GM18858 (cell line): Measurements from ENCODE around the gene ADK.
A peak's percentile ranks its signal among the peaks of the same experiment; 100 is the strongest.

Experiments
- ATAC-seq: cut with Tn5 transposase; IDR thresholded peaks from one replicate; pipeline ENCODE4 v1.9.1; 2021; ENCODE audit not compliant: unreplicated experiment

Gene ADK

GRCh38 chr10:74643596-74643975 lies 492.6 kb downstream of the ADK start:
- ATAC-seq = no peak

GRCh38 chr10:74644738-74645137 lies 493.7 kb downstream of the ADK start:
- ATAC-seq = no peak

GRCh38 chr10:74645692-74646091 lies 494.7 kb downstream of the ADK start:
- no peak for ATAC-seq

- ATAC-seq = no peak
Measured at GRCh38 chr10:74650613-74651012, 499.6 kb downstream of the ADK start.

- no peak for ATAC-seq
Measured at GRCh38 chr10:74651565-74651964, 500.5 kb downstream of the ADK start.

GRCh38 chr10:74652664-74653063 lies 501.6 kb downstream of the ADK start:
- no peak for ATAC-seq

GRCh38 chr10:74658511-74658910 lies 507.5 kb downstream of the ADK start:
- no peak for ATAC-seq

GRCh38 chr10:74662635-74663034 lies 511.6 kb downstream of the ADK start:
- no peak for ATAC-seq

GRCh38 chr10:74669210-74669609 lies 518.2 kb downstream of the ADK start:
- ATAC-seq = no peak

GRCh38 chr10:74671716-74672115 lies 520.7 kb downstream of the ADK start:
- ATAC-seq = no peak

- ATAC-seq = no peak
Measured at GRCh38 chr10:74672430-74673165, 521.6 kb downstream of the ADK start.

GRCh38 chr10:74674927-74675326 lies 523.9 kb downstream of the ADK start:
- no peak for ATAC-seq

GRCh38 chr10:74675484-74675883 lies 524.5 kb downstream of the ADK start:
- no peak for ATAC-seq

GRCh38 chr10:74677951-74678350 lies 526.9 kb downstream of the ADK start:
- ATAC-seq = peak; percentile 88

GRCh38 chr10:74681917-74682627 lies 531.1 kb downstream of the ADK start:
- ATAC-seq = no peak

- no peak for ATAC-seq
Measured at GRCh38 chr10:74683067-74683466, 532.0 kb downstream of the ADK start.

- no peak for ATAC-seq
Measured at GRCh38 chr10:74683621-74684364, 532.8 kb downstream of the ADK start.

- no peak for ATAC-seq
Measured at GRCh38 chr10:74684462-74684861, 533.4 kb downstream of the ADK start.

- ATAC-seq = no peak
Measured at GRCh38 chr10:74685564-74685963, 534.5 kb downstream of the ADK start.

- no peak for ATAC-seq
Measured at GRCh38 chr10:74690393-74690792, 539.4 kb downstream of the ADK start.

- ATAC-seq = no peak
Measured at GRCh38 chr10:74691164-74691563, 540.1 kb downstream of the ADK start.
